ENCODE results near the gene DMBT1.

The DMBT1 gene

DNA sequence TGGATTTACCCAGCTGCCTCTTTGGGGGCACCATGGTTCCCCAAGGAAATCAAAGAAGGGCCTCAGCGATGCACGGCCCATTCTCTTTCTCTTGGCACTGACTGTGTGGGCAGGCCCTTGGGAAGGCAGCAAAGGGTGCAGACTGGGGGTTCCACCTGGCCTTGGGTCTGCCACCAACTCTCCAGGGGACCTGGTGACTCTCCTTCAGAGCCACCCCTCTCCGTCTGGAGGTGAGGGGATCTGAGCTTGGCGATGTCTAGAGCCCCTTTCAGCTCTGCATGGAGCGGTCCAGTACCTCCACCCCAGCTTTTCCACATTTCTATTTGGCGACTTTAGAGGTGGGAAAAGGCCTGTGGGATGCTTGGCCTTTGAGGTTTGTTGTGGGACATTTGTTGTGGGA, 70.0 kb downstream of the DMBT1 start:
- DNase-seq (ENCODE audit: low read depth): no peak
- TF ChIP-seq, protein P1, sequence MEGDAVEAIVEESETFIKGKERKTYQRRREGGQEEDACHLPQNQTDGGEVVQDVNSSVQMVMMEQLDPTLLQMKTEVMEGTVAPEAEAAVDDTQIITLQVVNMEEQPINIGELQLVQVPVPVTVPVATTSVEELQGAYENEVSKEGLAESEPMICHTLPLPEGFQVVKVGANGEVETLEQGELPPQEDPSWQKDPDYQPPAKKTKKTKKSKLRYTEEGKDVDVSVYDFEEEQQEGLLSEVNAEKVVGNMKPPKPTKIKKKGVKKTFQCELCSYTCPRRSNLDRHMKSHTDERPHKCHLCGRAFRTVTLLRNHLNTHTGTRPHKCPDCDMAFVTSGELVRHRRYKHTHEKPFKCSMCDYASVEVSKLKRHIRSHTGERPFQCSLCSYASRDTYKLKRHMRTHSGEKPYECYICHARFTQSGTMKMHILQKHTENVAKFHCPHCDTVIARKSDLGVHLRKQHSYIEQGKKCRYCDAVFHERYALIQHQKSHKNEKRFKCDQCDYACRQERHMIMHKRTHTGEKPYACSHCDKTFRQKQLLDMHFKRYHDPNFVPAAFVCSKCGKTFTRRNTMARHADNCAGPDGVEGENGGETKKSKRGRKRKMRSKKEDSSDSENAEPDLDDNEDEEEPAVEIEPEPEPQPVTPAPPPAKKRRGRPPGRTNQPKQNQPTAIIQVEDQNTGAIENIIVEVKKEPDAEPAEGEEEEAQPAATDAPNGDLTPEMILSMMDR (IDR thresholded peaks at IDR 0.05; ENCODE audit: control insufficient read depth, extremely low read depth, insufficient read depth): no peak

DNA sequence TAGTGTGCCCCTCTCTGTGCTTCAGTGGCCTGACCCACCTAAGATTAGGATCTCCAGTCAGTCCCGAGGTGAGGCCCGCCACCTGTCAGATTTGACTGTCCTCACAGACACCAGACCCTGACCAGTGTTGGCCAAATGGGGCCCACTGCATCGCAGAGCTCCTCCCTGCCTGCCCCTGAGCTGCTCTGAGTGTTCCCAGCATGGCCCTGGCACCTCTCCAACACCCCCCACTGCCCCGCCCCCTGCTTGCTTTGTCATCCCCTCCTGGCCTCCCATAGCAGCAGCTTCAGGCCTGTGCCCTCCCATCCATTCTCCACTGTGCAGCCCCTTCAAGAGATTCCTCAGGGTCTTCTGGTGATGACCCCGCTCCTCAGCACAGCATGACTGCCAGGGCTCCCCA, 71.5 kb downstream of the DMBT1 start:
- H3K4me3 ChIP-seq (ENCODE audit: low read depth, low read length): no peak overlapping the region
- DNase-seq (ENCODE audit: low read depth): no peak
- TF ChIP-seq, protein P1 (IDR thresholded peaks at IDR 0.05; ENCODE audit: control insufficient read depth, extremely low read depth, insufficient read depth): no peak

More for the DNA sequence above, 70.0 kb downstream of the DMBT1 start:
- no peak overlapping the region for H3K4me3 ChIP-seq (ENCODE audit: low read depth, low read length)

DNA sequence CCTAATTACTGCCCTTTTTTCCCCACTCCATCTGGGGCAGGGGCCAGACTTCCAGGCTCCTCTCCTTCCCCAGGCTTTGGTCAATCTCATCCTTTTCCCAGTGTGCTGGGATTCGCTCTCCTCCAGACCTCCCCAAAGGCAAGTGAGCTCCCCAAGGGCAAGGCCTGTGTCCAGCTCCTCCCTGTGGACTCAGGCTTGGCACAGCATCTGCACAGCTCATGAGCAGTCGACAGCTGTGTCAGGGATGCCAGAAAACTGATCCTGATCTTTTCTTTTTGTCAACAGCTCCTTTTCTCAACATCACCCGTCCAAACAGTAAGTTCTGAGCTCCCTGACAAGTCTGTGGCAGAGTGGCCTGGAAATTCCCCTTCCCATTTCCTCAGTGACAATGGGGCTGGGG, 72.0 kb downstream of the DMBT1 start:
- TF ChIP-seq, protein P1 (IDR thresholded peaks at IDR 0.05; ENCODE audit: control insufficient read depth, extremely low read depth, insufficient read depth): no peak
- no peak overlapping the region for H3K4me3 ChIP-seq (ENCODE audit: low read depth, low read length)
- no peak for DNase-seq (ENCODE audit: low read depth)

DNA sequence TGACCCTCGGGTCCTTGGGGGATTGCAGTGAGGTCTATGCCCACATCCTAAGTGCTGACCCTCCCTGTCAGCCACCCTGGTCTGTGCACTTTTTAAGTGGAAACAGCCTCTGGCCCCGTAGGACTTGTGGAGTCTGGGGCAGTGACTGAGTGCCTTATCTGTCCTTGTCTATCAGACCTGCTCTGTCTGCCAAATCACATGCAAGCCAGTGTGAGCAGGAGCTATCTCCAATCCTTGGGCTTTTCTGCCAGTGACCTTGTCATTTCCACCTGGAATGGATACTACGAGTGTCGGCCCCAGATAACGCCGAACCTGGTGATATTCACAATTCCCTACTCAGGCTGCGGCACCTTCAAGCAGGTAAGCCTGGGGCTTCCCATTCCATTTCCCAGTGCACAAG, 76.4 kb downstream of the DMBT1 start:
- TF ChIP-seq, protein P1 (IDR thresholded peaks at IDR 0.05; ENCODE audit: control insufficient read depth, extremely low read depth, insufficient read depth): no peak
- no peak for DNase-seq (ENCODE audit: low read depth)
- no peak overlapping the region for H3K4me3 ChIP-seq (ENCODE audit: low read depth, low read length)

DNA sequence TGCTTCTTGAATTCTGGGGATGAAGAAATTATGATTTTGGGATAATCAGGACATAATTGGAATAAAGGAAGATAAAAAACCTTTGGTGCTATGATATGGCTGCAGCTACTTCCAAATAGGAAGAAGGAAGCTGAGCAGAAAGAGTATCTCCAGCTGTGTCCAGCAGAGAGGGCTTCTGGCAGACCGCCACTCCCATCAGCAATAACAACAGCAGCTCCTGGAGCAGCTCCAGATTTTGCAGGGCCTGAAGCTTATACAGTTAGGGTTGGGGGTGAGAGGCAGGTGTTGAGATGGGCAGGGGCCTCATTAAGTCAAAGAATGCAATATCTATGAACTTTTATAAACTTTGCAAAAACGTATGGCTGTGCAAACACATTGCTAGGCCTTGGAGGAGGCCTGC, 76.8 kb downstream of the DMBT1 start:
- DNase-seq (ENCODE audit: low read depth): no peak

DNA sequence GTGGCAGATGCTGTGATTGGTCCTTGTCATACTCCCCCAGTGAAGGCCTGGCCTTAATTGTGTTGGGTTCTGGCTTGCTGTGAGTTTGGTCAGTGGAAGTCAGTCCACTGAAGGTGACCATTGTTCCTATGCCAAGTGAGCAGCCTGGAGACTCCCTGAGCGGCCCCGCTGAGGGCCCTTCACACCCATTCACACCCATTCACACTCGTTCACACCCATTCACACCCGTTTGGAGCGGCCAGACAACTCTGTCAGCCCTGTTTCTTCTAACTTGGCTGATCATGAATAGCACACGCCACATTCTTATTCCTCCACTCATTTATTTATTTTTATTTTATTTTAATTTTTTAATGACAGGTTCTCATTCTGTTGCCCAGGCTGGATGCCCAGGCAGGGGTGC, 77.6 kb downstream of the DMBT1 start:
- no peak for DNase-seq (ENCODE audit: low read depth)

More for the DNA sequence above, 76.8 kb downstream of the DMBT1 start:
- TF ChIP-seq, protein P1 (IDR thresholded peaks at IDR 0.05; ENCODE audit: control insufficient read depth, extremely low read depth, insufficient read depth): no peak
- H3K4me3 ChIP-seq (ENCODE audit: low read depth, low read length): no peak overlapping the region

DNA sequence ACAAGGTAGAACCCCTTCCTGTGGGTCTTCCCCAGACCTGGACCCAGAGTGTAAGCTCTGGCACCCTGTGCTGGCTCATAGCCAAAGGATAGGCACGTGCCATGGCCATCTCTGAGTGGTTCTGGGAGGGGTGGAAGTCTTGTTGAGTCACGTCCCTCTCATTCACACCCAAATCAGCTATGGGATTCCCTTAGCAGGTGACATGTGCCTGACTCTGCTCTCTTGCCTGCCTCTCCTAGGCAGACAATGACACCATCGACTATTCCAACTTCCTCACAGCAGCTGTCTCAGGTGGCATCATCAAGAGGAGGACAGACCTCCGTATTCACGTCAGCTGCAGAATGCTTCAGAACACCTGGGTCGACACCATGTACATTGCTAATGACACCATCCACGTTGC, 79.2 kb downstream of the DMBT1 start:
- no peak for DNase-seq (ENCODE audit: low read depth)
- no peak overlapping the region for H3K4me3 ChIP-seq (ENCODE audit: low read depth, low read length)
- TF ChIP-seq, protein P1 (IDR thresholded peaks at IDR 0.05; ENCODE audit: control insufficient read depth, extremely low read depth, insufficient read depth): no peak

More for the DNA sequence above, 77.6 kb downstream of the DMBT1 start:
- H3K4me3 ChIP-seq (ENCODE audit: low read depth, low read length): no peak overlapping the region
- TF ChIP-seq, protein P1 (IDR thresholded peaks at IDR 0.05; ENCODE audit: control insufficient read depth, extremely low read depth, insufficient read depth): no peak

Data from LNCaP clone FGC (cell line).